ENCODE data around the gene C1S.

DNA sequence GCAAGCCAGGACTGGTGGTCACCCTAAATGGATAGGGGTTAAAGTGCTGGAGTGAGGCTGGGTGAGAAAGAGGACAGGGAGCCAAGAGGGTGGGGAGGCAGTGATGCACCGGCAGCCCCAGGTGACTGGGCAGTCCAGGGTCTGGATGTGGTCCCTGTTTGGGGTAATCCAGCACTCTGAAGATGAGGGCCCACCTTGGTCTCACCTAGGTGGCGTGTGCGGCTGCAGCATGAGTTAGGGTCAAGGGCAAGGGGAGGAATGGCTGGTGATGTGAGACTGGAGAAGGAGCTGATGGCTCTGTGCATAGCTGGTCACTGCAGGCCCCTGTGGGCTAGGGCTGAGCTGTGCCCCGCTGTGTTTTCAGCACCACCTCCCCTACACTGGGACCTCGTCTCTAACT, 50.1 kb downstream of the C1S start:
- TF ChIP-seq, protein P1, sequence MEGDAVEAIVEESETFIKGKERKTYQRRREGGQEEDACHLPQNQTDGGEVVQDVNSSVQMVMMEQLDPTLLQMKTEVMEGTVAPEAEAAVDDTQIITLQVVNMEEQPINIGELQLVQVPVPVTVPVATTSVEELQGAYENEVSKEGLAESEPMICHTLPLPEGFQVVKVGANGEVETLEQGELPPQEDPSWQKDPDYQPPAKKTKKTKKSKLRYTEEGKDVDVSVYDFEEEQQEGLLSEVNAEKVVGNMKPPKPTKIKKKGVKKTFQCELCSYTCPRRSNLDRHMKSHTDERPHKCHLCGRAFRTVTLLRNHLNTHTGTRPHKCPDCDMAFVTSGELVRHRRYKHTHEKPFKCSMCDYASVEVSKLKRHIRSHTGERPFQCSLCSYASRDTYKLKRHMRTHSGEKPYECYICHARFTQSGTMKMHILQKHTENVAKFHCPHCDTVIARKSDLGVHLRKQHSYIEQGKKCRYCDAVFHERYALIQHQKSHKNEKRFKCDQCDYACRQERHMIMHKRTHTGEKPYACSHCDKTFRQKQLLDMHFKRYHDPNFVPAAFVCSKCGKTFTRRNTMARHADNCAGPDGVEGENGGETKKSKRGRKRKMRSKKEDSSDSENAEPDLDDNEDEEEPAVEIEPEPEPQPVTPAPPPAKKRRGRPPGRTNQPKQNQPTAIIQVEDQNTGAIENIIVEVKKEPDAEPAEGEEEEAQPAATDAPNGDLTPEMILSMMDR (conservative IDR thresholded peaks at IDR 0.05; ENCODE audit: low read depth, low read length): no peak
- no peak for TF ChIP-seq EZH2 (IDR thresholded peaks at IDR 0.05; ENCODE audit: borderline replicate concordance, low read depth, low read length, poor library complexity, severe bottlenecking)
